Adipose tissue (tissue), 3 donors: ENCODE results near the gene ABCB8. TPM values are rescaled to one million over a fixed set of nuclear protein-coding genes. Genes with fewer than 3 reads are reported as not detected.

ENCODE experiments used
- H3K27ac ChIP-seq: one replicate; pipeline ENCODE4 v1.5.1; 2013; ENCODE audit warnings: low read depth, low read length
- WGBS, 3 donors: extraction: QIAGEN DNeasy Blood & Tissue Kit; methylation state at CpG; one replicate each; pipeline ENCODE4 v1.1.7; 2013; 5-methylcytosine and 5-hydroxymethylcytosine counted together
- polyA plus RNA-seq, 3 donors: library from polyadenylated mRNA; stranded (reverse); fragments of 200-250 nt; gene quantifications; one replicate each; pipeline ENCODE4 v1.2.3, GENCODE V29; 2013
- donor health status: healthy with polysubstance abuse.
- donor health status: Bipolar disorder and iron deficiency.
- donor health status: healthy.

Gene ABCB8
- polyA plus RNA-seq, 3 donors: 11.2 to 24.0 (median 14.6) TPM

DNA sequence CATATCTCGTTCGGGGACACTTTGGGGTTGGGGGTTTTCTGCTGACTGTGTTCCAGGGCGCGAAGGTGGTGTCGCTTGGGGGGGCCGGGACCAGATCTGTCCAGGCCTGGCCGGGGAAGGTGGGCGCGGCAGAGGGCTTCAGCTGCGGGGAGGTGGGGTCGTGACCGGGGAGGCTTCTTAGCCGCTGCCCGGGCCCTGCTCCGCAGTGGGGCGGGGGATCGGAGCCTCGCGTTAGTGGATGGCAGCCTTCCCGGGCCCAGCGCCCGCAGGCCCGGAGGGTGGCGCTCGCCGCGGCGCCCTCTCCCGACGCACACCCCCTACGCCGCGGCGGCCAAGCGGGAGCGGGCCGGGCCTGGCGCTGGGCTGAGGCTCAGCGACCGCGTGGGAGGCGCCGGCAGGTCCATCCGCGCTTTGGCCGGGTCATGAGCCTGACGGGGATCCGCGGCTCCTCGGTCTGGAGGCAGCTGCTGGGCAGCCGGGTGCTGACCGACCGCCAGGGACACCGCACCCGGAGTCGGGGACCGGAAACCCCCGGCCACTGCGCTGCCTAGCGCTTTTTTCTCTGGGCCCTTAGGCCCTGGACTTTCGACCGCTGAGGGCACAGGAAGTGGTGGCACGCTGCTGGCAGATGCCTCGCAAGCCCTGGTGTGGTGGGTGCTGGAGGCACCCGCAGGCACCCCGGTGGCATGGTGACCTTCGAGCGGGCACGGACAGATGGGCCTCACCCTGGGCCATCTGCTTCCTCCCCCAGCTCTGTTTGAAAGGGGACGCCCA lies 59.2 kb downstream of the ABCB8 start:
- 0 to 1% (median 1%) methylated on average over 45 to 70 of the region's 70 CpGs for WGBS, 3 donors
- H3K27ac ChIP-seq: peak overlapping the region; percentile 48

DNA sequence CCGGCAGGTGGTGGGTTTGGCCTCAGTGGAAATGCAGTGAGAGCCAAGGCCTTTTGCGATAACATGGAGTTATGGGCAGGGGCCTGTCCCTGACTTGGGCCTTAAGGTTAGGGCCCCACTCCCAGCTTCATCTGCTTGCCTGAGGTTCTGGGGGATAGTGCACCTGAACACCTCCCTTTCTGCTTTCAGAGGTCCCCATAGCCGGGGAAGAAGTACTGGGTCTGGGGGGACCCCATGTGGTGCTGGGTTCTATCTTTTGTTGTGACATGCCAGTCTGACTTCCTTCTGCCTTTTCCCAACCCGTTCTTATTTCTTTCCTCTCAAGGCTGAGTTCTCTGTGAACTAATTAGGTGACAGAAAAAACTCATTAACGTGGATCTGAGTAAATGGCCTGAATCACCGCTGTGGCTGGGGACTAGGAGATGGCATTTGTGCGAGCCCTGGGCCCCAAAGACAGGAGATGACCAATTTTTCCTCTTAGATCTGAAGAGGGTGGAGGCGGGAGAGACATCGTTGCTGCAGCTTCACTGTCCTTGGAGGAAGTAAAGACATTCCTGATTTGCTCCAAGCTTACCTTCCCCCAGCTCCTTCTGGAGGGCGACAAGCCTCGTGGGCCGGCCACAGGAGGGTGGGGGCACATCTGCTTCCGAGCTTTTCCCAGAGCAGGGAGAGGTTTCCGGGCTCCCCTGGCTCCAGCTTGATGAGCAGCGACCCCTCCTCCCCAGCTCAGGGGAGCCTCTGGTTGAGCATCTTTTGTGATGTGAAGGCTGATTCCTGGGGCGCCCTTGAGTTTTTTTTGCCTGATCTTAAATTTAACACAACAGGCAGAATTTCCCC lies 60.0 kb downstream of the ABCB8 start:
- WGBS, 3 donors: 22 to 32% (median 31%) methylated on average over 16 of the region's 16 CpGs
- peak overlapping the region; percentile 48 for H3K27ac ChIP-seq

DNA sequence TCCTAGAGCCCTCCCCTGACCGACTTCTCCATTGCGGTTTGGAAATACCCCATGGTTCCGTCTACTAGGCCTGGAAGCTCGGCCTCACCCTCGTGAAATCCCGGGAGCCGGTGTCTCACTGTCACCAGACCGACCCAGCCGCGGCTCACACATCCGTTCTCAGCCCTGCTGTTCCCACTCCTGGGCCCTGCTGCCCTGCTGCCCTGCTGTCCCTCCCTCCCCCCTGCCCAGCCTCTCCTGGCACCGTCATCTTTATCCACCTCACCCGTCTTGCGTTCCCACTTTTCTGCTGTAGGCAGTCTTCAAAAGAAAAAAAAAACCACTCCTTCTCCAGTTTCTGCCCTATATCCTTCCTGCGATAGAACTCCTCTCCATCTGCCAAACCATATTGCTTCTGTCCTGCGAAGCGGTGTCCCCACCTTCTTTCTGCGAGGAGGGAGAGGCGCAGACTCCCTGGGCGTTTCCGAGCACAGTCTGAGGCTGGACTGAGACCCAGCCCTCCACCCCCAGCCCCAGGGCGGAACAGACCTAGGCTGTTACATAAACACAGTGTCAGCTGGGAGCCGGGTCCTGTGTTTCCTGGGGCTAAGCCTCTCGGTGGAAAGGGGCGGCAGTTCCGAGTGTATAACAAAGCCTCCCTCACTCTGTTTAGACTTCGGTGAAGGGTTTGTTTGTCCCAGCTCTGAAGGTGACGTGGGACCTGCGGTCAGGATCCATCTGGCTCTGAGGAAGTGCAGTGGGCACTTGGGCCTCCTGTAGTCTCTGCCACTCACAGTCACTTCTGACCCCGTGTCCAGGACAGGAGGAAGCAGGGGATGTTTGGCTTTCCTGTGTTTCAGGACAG lies 60.8 kb downstream of the ABCB8 start:
- WGBS, 3 donors: 10 to 17% (median 16%) methylated on average over 30 of the region's 30 CpGs
- peak overlapping the region; percentile 36 for H3K27ac ChIP-seq

DNA sequence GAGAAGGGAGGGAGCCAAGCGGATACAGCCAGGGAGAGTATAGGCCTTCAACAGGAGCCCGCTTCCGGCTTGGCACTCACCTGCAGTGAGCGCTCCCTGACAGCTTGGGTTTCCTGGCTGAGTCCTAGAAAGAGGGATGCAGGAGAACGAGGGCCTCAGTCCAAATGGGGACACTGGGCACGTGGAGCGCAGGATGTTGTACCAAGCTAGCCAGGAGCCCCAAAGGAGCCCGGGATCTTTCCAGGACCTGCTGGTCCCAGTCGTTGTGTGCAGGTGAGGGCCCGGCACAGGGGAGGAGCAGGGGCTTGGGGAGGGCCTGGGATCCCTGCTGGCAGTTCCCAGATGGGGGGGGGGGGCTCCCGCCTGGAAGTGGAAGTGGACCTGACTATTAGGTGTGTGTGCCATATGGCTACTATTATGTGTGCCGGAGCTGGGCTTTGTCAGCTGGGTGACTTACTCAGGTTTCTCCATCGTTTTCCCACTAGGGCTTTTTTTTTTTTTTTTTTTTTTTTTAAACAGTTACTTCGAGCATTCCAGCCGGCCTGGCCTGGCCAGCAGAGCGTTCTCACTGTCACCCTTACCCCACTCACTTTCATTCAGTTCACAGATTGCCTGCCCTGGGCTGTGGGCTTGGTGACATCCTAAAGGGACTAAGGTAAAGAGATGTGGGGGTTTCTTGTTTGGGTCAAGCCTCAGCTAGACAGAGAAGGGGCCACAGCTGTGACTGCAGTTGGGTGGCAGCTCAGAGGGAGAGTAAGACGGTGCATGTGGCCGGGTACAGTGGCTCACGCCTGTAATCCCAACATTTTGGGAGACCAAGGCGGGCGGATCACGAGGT lies 61.9 kb downstream of the ABCB8 start:
- WGBS, 3 donors: 44 to 72% (median 70%) methylated on average over 22 of the region's 22 CpGs
- no peak overlapping the region for H3K27ac ChIP-seq

DNA sequence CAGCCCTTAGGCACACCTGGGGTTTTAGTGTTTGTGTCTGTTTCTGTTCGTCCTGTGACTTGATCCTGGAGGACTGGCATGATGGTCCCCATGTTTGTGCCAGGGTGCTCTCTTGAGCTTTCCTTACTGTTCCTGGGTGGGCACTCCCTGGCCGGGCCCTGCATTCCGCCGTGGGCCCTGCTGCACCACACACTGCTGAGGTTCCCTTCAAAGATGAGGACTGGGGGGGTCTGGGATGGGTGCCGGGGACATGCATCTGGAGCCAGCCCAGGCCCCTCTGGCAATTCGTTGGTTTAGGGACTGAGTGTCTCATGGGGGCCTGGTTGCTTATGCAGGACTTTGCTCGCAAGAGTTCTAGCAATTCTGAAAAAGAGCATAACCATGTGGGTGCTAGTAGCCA lies 62.8 kb downstream of the ABCB8 start:
- WGBS, 3 donors: 81 to 85% (median 82%) methylated on average over 7 of the region's 7 CpGs
- H3K27ac ChIP-seq: no peak overlapping the region

DNA sequence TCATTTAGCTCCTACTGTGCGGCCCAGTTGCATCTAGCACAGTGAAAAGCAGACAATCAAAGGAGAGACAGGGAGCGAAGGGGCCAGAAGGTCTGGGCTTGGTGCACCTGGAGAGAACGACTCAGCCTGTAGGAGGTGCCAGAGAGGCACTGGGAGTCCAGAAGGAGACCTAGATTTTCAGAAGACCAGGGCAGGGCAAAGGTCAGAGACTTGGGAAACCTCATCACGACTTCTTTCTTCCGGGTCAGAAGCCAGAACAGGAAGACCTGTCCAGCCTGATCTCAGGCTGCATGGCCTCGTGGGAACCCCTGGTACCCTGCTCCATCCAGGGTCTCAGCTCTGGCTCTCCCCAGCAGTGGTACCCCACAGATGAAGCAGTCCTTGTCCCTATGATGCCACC lies 63.2 kb downstream of the ABCB8 start:
- WGBS, 3 donors: 29 to 58% (median 52%) methylated on average over 6 of the region's 6 CpGs
- H3K27ac ChIP-seq: no peak overlapping the region

DNA sequence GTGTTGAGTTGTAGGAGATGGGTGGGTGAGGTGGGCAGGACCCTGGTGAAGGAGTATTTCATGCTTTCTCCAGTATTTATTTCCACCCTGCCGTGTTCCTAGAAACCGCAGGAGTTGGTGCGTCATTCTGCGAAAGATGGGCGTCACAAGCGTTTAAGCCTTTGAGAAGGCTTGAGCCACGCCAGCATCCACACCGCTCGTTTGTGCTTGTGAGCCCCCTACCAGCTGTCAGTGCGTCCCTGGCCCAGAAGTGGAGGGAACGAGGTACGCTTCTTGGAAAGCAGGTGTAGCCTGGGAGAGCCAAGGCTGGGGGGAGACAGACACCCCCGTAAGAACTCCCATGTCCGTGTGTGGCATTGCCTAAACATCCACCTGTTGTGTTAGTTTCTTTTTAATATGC lies 63.7 kb downstream of the ABCB8 start:
- H3K27ac ChIP-seq: no peak overlapping the region

DNA sequence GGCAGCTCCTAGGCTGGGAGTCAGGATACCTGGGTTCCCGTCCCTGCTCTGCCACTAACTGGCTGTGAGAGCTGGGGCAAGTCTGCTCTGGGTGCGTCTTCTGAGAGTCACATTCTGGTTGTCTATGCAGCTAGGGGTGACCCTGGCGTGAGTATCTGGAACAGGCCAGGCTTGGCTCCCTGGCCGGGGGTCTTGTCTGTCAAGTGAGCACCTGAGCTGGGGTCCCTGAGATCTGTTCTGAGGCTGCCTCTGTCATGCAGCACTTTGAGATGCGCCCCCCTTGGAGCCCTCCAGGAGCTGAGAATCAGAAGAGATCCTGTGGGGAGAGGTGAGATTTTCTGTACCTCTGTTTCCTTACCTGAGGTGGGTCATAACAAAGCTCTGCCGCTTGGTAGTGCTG lies 65.5 kb downstream of the ABCB8 start:
- WGBS, 3 donors: 84 to 97% (median 91%) methylated on average over 6 of the region's 6 CpGs
- H3K27ac ChIP-seq: no peak overlapping the region

More for the DNA sequence above, 63.7 kb downstream of the ABCB8 start:
- 90 to 92% (median 92%) methylated on average over 14 of the region's 14 CpGs for WGBS, 3 donors

DNA sequence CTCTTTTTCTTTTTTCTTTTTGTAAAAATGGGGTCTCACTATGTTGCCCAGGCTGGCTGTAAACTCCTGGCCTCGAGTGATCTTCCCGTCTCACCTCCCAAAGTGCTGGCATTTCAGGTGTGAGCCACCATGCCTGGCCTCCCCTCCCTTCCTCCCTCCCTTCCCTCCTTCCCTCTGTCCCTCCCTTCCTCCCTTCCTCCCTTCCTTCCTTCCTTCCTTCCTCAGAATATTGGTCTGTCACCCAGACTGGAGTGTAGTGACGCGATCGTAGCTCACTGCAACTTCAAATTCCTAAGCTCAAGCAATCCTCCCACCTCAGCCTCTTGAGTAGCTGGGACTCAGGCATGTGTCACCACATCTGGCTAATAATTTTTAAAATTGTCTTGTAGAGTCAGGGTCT lies 66.4 kb downstream of the ABCB8 start:
- no peak overlapping the region for H3K27ac ChIP-seq
- WGBS, 3 donors: 66 to 83% (median 68%) methylated on average over 5 of the region's 5 CpGs

DNA sequence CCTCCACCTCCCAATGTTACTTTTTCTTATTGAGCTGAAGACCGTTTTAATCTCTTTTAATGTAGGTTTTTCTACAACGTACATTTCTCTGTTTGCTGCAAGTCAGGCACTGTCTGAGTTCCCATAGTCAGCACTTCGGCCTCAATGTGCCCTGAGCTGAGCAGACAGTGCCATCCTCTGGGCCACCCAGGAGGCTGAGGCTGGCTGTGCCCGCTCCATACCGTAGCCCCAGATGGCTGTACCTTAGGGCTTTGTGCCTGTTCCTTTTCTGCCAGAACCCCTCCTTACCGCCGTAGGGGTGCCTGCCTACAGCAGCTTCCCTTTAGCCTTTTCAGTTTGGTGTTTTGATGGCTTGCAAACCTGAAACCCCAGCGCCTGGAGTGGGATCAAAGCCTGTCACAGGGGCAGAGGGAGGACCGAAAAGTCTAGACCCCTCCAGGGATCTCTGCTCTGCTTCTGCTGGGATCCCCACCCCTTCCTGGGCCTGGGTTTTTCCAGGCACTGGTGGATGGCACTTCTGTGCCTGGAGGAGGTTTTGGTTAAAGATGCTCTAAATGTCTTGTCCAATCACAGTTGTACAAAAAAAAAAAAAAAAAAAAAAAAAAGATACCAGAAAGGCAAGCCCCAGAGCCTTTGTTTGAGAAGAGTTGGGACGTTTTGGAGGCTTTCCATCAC lies 67.0 kb downstream of the ABCB8 start:
- WGBS, 3 donors: 67 to 73% (median 72%) methylated on average over 10 of the region's 10 CpGs
- no peak overlapping the region for H3K27ac ChIP-seq

DNA sequence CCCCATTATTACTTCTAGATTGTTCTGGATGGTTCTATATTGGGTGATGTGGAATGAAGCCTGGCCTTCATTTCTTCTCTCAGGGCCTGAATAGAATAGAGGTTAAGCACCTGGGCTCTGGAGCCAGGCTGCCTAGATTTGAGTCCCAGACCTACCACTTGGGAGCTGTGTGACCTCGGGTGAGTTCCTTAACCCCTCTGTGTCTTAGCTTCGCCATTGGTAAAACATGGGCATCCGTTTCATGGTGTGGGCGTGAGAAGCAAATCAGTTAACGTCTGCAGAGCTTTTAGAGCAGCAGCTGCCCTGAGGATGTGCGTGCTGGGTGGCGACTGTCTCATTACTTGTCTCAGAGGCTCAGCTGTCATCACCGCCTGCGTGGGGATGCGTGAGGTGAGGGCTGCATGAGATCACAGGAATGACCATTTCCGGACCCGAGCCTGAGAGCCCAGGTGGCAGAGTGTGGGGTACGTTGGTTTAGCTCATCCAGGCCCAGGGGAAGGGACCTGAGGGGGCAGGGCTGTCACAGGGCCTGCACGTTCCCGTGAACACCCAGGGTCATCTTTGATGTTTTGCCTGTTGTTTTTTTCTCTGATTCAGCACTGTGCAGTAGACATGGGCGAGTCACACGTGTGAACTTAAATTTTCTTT lies 67.7 kb downstream of the ABCB8 start:
- no peak overlapping the region for H3K27ac ChIP-seq
- WGBS, 3 donors: 80 to 87% (median 83%) methylated on average over 17 of the region's 17 CpGs

Other genes with a start within 250 kb of the ABCB8 start
- 10 to 100 TPM in 2 of 3 donors, 1 to 10 TPM in 1; 9.1 to 56.5 (median 43.7) TPM for gene TMEM176B, start 228.1 kb upstream of the ABCB8 start, polyA plus RNA-seq
- gene TMEM176A, start 227.7 kb upstream of the ABCB8 start, polyA plus RNA-seq: 10 to 100 TPM in 2 of 3 donors, 1 to 10 TPM in 1; 5.8 to 60.4 (median 36.7) TPM
- under 1 TPM in 2 of 3 donors, not detected in 1; 0.07 to 0.15 TPM for gene AOC1, start 175.9 kb upstream of the ABCB8 start, polyA plus RNA-seq
- gene KCNH2, start 50.1 kb upstream of the ABCB8 start, polyA plus RNA-seq: 1 to 10 TPM in 1 of 3 donors, under 1 TPM in 2; 0.19 to 3.4 (median 0.22) TPM
- 10 to 100 TPM in 2 of 3 donors, 1 to 10 TPM in 1; 4.1 to 36.9 (median 23.3) TPM for gene NOS3, start 37.4 kb upstream of the ABCB8 start, polyA plus RNA-seq
- gene ATG9B, start 4.0 kb upstream of the ABCB8 start, polyA plus RNA-seq: 1 to 10 TPM in 1 of 3 donors, under 1 TPM in 2; 0.11 to 2.1 (median 0.37) TPM
- 1 to 10 TPM; 1.3 to 7.6 (median 2.8) TPM for gene ASIC3, start 20.1 kb downstream of the ABCB8 start, polyA plus RNA-seq
- 1 to 10 TPM; 5.9 to 9.1 (median 7.8) TPM for gene CDK5, start 29.4 kb downstream of the ABCB8 start, polyA plus RNA-seq
- gene SLC4A2, start 31.1 kb downstream of the ABCB8 start, polyA plus RNA-seq: 10 to 100 TPM; 63.7 to 73.3 (median 64.8) TPM
- gene FASTK, start 52.4 kb downstream of the ABCB8 start, polyA plus RNA-seq: 100 to 1,000 TPM in 1 of 3 donors, 10 to 100 TPM in 2; 53.0 to 104 (median 91.8) TPM
- gene TMUB1, start 55.0 kb downstream of the ABCB8 start, polyA plus RNA-seq: 10 to 100 TPM; 33.3 to 56.8 (median 44.0) TPM
- 10 to 100 TPM; 35.9 to 67.0 (median 51.9) TPM for gene AGAP3, start 58.0 kb downstream of the ABCB8 start, polyA plus RNA-seq
- gene GBX1, start 139.2 kb downstream of the ABCB8 start, polyA plus RNA-seq: not detected
- not detected for gene ASB10, start 158.8 kb downstream of the ABCB8 start, polyA plus RNA-seq
- gene H2BK1, start 182.0 kb downstream of the ABCB8 start, polyA plus RNA-seq: not detected
- gene ABCF2, start 198.8 kb downstream of the ABCB8 start, polyA plus RNA-seq: 10 to 100 TPM; 11.3 to 32.4 (median 20.1) TPM
- 10 to 100 TPM in 2 of 3 donors, 1 to 10 TPM in 1; 9.9 to 19.1 (median 10.9) TPM for gene CHPF2, start 204.0 kb downstream of the ABCB8 start, polyA plus RNA-seq
- gene SMARCD3, start 220.2 kb downstream of the ABCB8 start, polyA plus RNA-seq: 10 to 100 TPM; 10.8 to 44.8 (median 32.2) TPM